GM10248 (cell line): ENCODE measurements around the gene LGI2.
"Not testable (repeated sequence)": the region's sequence is repeated elsewhere in the genome, so short reads cannot be mapped to it uniquely, and the experiment has no call there.

ENCODE experiments used
- CTCF ChIA-PET: fragments of 300-600 bp; sonication (Branson Sonifier 250); formaldehyde crosslinking; extraction: SDS; loops from one replicate; lab custom pipeline; 2021; ENCODE audit warnings: antibody characterized with exemption; lab: Yijun Ruan, JAX
- POLR2A ChIA-PET: fragments of 350-650 bp; sonication (Branson Sonifier 250); formaldehyde crosslinking; extraction: SDS; loops from one replicate; lab custom pipeline; 2020; ENCODE audit warnings: antibody characterized with exemption; lab: Yijun Ruan, JAX
- DNase-seq: peaks from one replicate; pipeline ENCODE4 v3.0.0; 2012; ENCODE audit errors: extremely low spot score
- CTCF ChIP-seq: IDR thresholded peaks from 2 replicates; pipeline ENCODE4 v1.5.1; 2012; ENCODE audit warnings: mild to moderate bottlenecking, low read depth; ENCODE audit errors: extremely low read depth, missing control alignments, control extremely low read depth

Gene LGI2

GRCh38 chr4:25015012-25015411, 15.7 kb downstream of the LGI2 start:
- CTCF ChIA-PET, result interaction anchor here (1.6 to 2.9 kb wide), 2 partner anchors 17 to 34 kb away, joined by 3 to 11 read pairs; no protein-coding TSS in a partner anchor
- POLR2A ChIA-PET, result no interaction called here
- no peak for DNase-seq

GRCh38 chr4:25014662-25014983, 16.1 kb downstream of the LGI2 start:
- CTCF ChIA-PET, result interaction anchor here (1.6 to 2.9 kb wide), 2 partner anchors 18 to 34 kb away, joined by 3 to 11 read pairs; no protein-coding TSS in a partner anchor
- DNase-seq, POLR2A ChIA-PET: not testable (repeated sequence)

More at GRCh38 chr4:25015012-25015411, 15.7 kb downstream of the LGI2 start:
- TF ChIP-seq CTCF, result no peak

GRCh38 chr4:25013756-25014661, 16.7 kb downstream of the LGI2 start:
- CTCF ChIA-PET, result interaction anchor here (2.9 kb wide), 1 partner anchor 33 kb away, joined by 11 read pairs; no protein-coding TSS in a partner anchor
- POLR2A ChIA-PET, result no interaction called here
- DNase-seq, result no peak
- TF ChIP-seq CTCF, result no peak

- no peak for TF ChIP-seq CTCF
- ChIA-PET CTCF (no interaction called here), POLR2A (no interaction called here)
- no peak for DNase-seq
These were observed 18.1 kb downstream of the LGI2 start for GRCh38 chr4:25012655-25013054.

GRCh38 chr4:25011135-25011866, 19.4 kb downstream of the LGI2 start:
- TF ChIP-seq CTCF, result no peak
- DNase-seq, result no peak
- CTCF ChIA-PET, result interaction anchor here (0.9 to 1.5 kb wide), 6 partner anchors 8 to 301 kb away, joined by 3 to 4 read pairs (median 3); partner anchors contain the start of gene ZCCHC4

GRCh38 chr4:25007598-25007997, 23.1 kb downstream of the LGI2 start:
- TF ChIP-seq CTCF, result no peak
- ChIA-PET POLR2A (no interaction called here), CTCF (interaction anchor here (2.1 kb wide), 1 partner anchor 27 kb away, joined by 7 read pairs; no protein-coding TSS in a partner anchor)

More at GRCh38 chr4:25011135-25011866, 19.4 kb downstream of the LGI2 start:
- POLR2A ChIA-PET, result no interaction called here

More at GRCh38 chr4:25007598-25007997, 23.1 kb downstream of the LGI2 start:
- DNase-seq, result no peak
